Kidney (tissue), 14 donors: Measurements from ENCODE around the gene RAC2. TPM values are rescaled to one million over a fixed set of nuclear protein-coding genes. Genes with fewer than 3 reads are reported as not detected.

ENCODE experiments used
- DNase-seq, 5 donors: peaks; one replicate each; pipeline ENCODE4 v3.0.0-alpha.2; 2013 to 2020
- FAIRE-seq: peaks from 2 replicates; lab custom pipeline; 2012; peaks lifted over from hg19 to GRCh38; lab: Jason Lieb, UNC
- H3K27ac ChIP-seq, 2 donors: one replicate each; pipeline ENCODE4 v1.7.0; 2013; ENCODE audit warnings: low read depth in 2 of 2, low read length in 2 of 2, inconsistent platforms in 1 of 2
- H3K27me3 ChIP-seq: one replicate; pipeline ENCODE4 v1.7.1; 2013; ENCODE audit warnings: low read length, inconsistent platforms; ENCODE audit not compliant: control insufficient read depth, insufficient read depth
- H3K36me3 ChIP-seq, 3 donors: one replicate each; pipeline versions ENCODE4 v1.7.0 to v1.7.1; 2013; ENCODE audit warnings: low read length in 3 of 3, control low read depth in 1 of 3, inconsistent platforms in 1 of 3; ENCODE audit not compliant: insufficient read depth in 3 of 3, control insufficient read depth in 2 of 3
- H3K4me1 ChIP-seq, 3 donors: one replicate each; pipeline versions ENCODE4 v1.7.0 to v1.7.1; 2013; ENCODE audit warnings: low read length in 3 of 3, inconsistent platforms in 1 of 3, low read depth in 1 of 3; ENCODE audit not compliant: control insufficient read depth in 2 of 3, insufficient read depth in 2 of 3
- H3K4me3 ChIP-seq, 3 donors: one replicate each; pipeline versions ENCODE4 v1.7.0 to v1.8.1; 2013; ENCODE audit warnings: low read length in 3 of 3, control low read depth in 1 of 3, inconsistent platforms in 1 of 3
- H3K9ac ChIP-seq, 3 donors: one replicate each; pipeline versions ENCODE4 v1.7.0 to v1.7.1; 2013; ENCODE audit warnings: low read length in 3 of 3, control low read depth in 1 of 3, inconsistent platforms in 1 of 3
- H3K9me3 ChIP-seq, 3 donors: one replicate each; pipeline versions ENCODE4 v1.7.0 to v1.7.1; 2013; ENCODE audit warnings: low read length in 3 of 3, control low read depth in 1 of 3, inconsistent platforms in 1 of 3; ENCODE audit not compliant: control insufficient read depth in 2 of 3, insufficient read depth in 1 of 3
- CTCF ChIP-seq: IDR thresholded peaks from 3 replicates; pipeline ENCODE4 v1.5.1; 2012; ENCODE audit warnings: mild to moderate bottlenecking, moderate library complexity, borderline replicate concordance; ENCODE audit not compliant: insufficient read depth; ENCODE audit errors: extremely low read depth
- intact Hi-C: fragments of 100-400 bp; cut with DNase I; formaldehyde crosslinking; loops from one replicate; pipeline ENCODE4 v1.11.1; 2022
- polyA plus RNA-seq: library from polyadenylated mRNA; stranded (reverse); fragments of 350-450 nt; fragmentation: Illumina TruSeq; extraction: RNeasy Lipid Tissue Mini Kit (QIAGEN cat#74804); gene quantifications from one replicate; pipeline ENCODE4 v1.2.3, GENCODE V29; 2014; ENCODE audit warnings: low read depth, low replicate concordance; ENCODE audit not compliant: insufficient read depth
- total RNA-seq: library from RNA; stranded (reverse); fragmentation: NEBNext Ultra II Directional; extraction: Animal tissue kit (Norgen Biotek cat#: 25700); gene quantifications from one replicate; pipeline ENCODE4 v1.2.1, GENCODE V29; 2021
- donor health status: control.
- donor health status: control.
- donor health status: control.
- donor health status: control.
- donor health status: control.
- donor health status: DM: yes; HTN: yes; CAD: no.
- donor health status: Normal renal cell carcinoma (clear cell type).

Gene RAC2
- total and polyA plus RNA-seq, 2 donors from 2014 or later: 4.5 to 38.6 TPM

- intact Hi-C loops: loop anchor here (10.0 kb wide), 1 partner anchor 119 kb away; no protein-coding TSS in a partner anchor
- Histone ChIP-seq H3K4me3 (no peak overlapping the region), H3K36me3 (no peaks in the 10 kb centered on the region), H3K4me1 (peaks cover 0 to 4% (median 4%) of the 10 kb centered on the region in 3 donors), H3K9ac (no peak overlapping the region), H3K27me3 (no peaks in the 10 kb centered on the region), H3K9me3 (no peaks in the 10 kb centered on the region), H3K27ac (no peak overlapping the region)
- FAIRE-seq: no peak
- TF ChIP-seq CTCF: no peak
- peak in 2 of 5 donors; percentile 41 to 51 for DNase-seq
Observed at GRCh38 chr22:37204045-37204655, 39.9 kb downstream of the RAC2 start.

- Histone ChIP-seq H3K36me3 (no peaks in the 10 kb centered on the region), H3K9me3 (no peaks in the 10 kb centered on the region), H3K4me3 (no peak overlapping the region), H3K4me1 (peaks cover 0 to 4% (median 4%) of the 10 kb centered on the region in 3 donors), H3K27ac (no peak overlapping the region), H3K27me3 (no peaks in the 10 kb centered on the region), H3K9ac (no peak overlapping the region)
- DNase-seq (peak in 2 of 5 donors; percentile 57 to 64), FAIRE-seq (no peak)
- intact Hi-C loops: loop anchor here (10.0 kb wide), 1 partner anchor 119 kb away; no protein-coding TSS in a partner anchor
- no peak for TF ChIP-seq CTCF
Observed at GRCh38 chr22:37203354-37204044, 40.6 kb downstream of the RAC2 start.

- H3K36me3 ChIP-seq: no peaks in the 10 kb centered on the region
- H3K4me3 ChIP-seq: no peak overlapping the region
- DNase-seq (peak in 2 of 5 donors; percentile 37 to 53), FAIRE-seq (no peak)
- no peak overlapping the region for H3K9ac ChIP-seq
- H3K27me3 ChIP-seq: no peaks in the 10 kb centered on the region
- no peak for TF ChIP-seq CTCF
- no peak overlapping the region for H3K27ac ChIP-seq
- intact Hi-C loops: loop anchor here (10.0 kb wide), 1 partner anchor 118 kb away; no protein-coding TSS in a partner anchor
- no peaks in the 10 kb centered on the region for H3K9me3 ChIP-seq
- H3K4me1 ChIP-seq: peaks cover 0 to 11% (median 9%) of the 10 kb centered on the region in 3 donors
Observed at GRCh38 chr22:37202716-37203115, 41.4 kb downstream of the RAC2 start.
